ENCODE results near the gene MC3R. TPM values are rescaled to one million over a fixed set of nuclear protein-coding genes. Genes with fewer than 3 reads are reported as not detected.

The MC3R gene
- total and polyA plus RNA-seq, 2 of the 4 experiments (the other 2 are of a cell fraction), result not detected

GRCh38 chr20:56244259-56244658 lies 4.3 kb upstream of the MC3R start:
- dilution Hi-C loops (cut with HindIII; ENCODE audit: low sequenced_read_pairs, unreplicated experiment), result no loop called here
- Histone ChIP-seq H2AFZ (replicated peaks; ENCODE audit: low read length, poor library complexity) (no peak overlapping the region), H2AK5ac (ENCODE audit: low read depth, low read length) (no peak overlapping the region), H4K20me1 (ENCODE audit: insufficient read depth, low read length) (no peaks in the 10 kb centered on the region), H3K14ac (replicated peaks; ENCODE audit: low read depth, low read length) (no peak overlapping the region), H2BK5ac (ENCODE audit: low read depth, low read length, poor library complexity, severe bottlenecking) (no peak overlapping the region), H2BK15ac (ENCODE audit: low read depth, low read length) (no peak overlapping the region), H3K36me3 (ENCODE audit: control insufficient read depth, insufficient read depth, low read length) (no peaks in the 10 kb centered on the region), H3K9me1 (ENCODE audit: insufficient read depth, low read length) (no peaks in the 10 kb centered on the region), H3K18ac (ENCODE audit: low read depth, low read length) (no peak overlapping the region), H3K9me3 (ENCODE audit: control insufficient read depth, insufficient read depth, low read length) (peaks cover 4% of the 10 kb centered on the region; the same call in 1 of the 2 replicates), H3K23ac (ENCODE audit: low read depth, low read length) (no peak overlapping the region), H3K27me3 (ENCODE audit: control insufficient read depth, insufficient read depth, low read length) (no peaks in the 10 kb centered on the region), H3K4me2 (ENCODE audit: low read depth, low read length) (no peak overlapping the region), H3K4me3 (ENCODE audit: insufficient read depth, low read depth, low read length) (no peak overlapping the region), H3K9ac (ENCODE audit: low read depth, low read length) (no peak overlapping the region), H3K4me1 (ENCODE audit: control insufficient read depth, insufficient read depth, low read length) (no peaks in the 10 kb centered on the region), H2BK120ac (ENCODE audit: low read depth, low read length) (no peak overlapping the region), H2AK9ac (replicated peaks; ENCODE audit: low read depth, low read length, poor library complexity) (no peak overlapping the region), H4K8ac (ENCODE audit: low read depth in 2 of 2, low read length in 2 of 2) (no peak overlapping the region), H3K56ac (ENCODE audit: extremely low read depth, insufficient read depth, low read length) (no peak overlapping the region), H3K79me1 (ENCODE audit: low read depth in 1 of 2, low read length in 2 of 2) (no peaks in the 10 kb centered on the region), H4K5ac (ENCODE audit: low read depth, low read length) (no peak overlapping the region), H2BK20ac (ENCODE audit: low read depth, low read length) (no peak overlapping the region), H3K4ac (ENCODE audit: low read depth, low read length) (no peak overlapping the region), H3K27ac (ENCODE audit: insufficient read depth, low read length) (no peak overlapping the region), H4K91ac (ENCODE audit: insufficient read depth, low read depth, low read length) (no peak overlapping the region)
- intact Hi-C loops (cut with micrococcal nuclease), result no loop called here
- CTCF ChIA-PET, result interaction anchor here (1.4 kb wide), 1 partner anchor 99 kb away, joined by 3 read pairs; no protein-coding TSS in a partner anchor
- BruUV-seq (replicated peaks), result no TSS peak
- in situ Hi-C loops (cut with MboI; ENCODE audit: low sequenced_read_pairs), result no loop called here
- ATAC-seq (ENCODE audit: low read depth), result no peak
- no peak for DNase-seq
- TF ChIP-seq NFE2L2 (IDR thresholded peaks at IDR 0.05; ENCODE audit: low read depth, low read length) (no peak), RFX5 (IDR thresholded peaks at IDR 0.05; ENCODE audit: low read depth, low read length) (no peak), BHLHE40 (IDR thresholded peaks at IDR 0.05; ENCODE audit: low read depth, low read length) (no peak), USF2 (IDR thresholded peaks at IDR 0.05; ENCODE audit: low read depth, low read length) (no peak)
- POLR2A ChIA-PET (ENCODE audit: unreplicated experiment), result no interaction called here
- 0% methylated on average over 2 of the region's 6 CpGs; no CpG with 5 or more reads in 1 of the 2 experiments for WGBS, 2 experiments (ENCODE audit: extremely low coverage in 2 of 2, insufficient read length in 1 of 2)

Measured in IMR-90 (cell line).